ENCODE results near the gene NOLC1.

NOLC1 gene

GRCh38 chr10:102121739-102122372, 30.3 kb upstream of the NOLC1 start:
- no peak for DNase-seq (ENCODE audit: low read depth, low spot score)

GRCh38 chr10:102122450-102122849, 29.7 kb upstream of the NOLC1 start:
- no peak for DNase-seq (ENCODE audit: low read depth, low spot score)

GRCh38 chr10:102123223-102123622, 29.0 kb upstream of the NOLC1 start:
- no peak for DNase-seq (ENCODE audit: low read depth, low spot score)

- no peak for DNase-seq (ENCODE audit: low read depth, low spot score)
Observed at GRCh38 chr10:102131286-102132170, 20.7 kb upstream of the NOLC1 start.

GRCh38 chr10:102132193-102132562, 20.0 kb upstream of the NOLC1 start:
- no peak for DNase-seq (ENCODE audit: low read depth, low spot score)

GRCh38 chr10:102132563-102133372, 19.4 kb upstream of the NOLC1 start, which contains the start of gene PPRC1:
Gene PPRC1, plus strand, starts transcription at chr10:102133040. Its CDS starts 29 bp downstream, at chr10:102133069.
- DNase-seq (ENCODE audit: low read depth, low spot score), result peak; percentile 97

GRCh38 chr10:102133373-102134195, 18.6 kb upstream of the NOLC1 start:
- DNase-seq (ENCODE audit: low read depth, low spot score), result no peak

GRCh38 chr10:102134416-102134815, 17.8 kb upstream of the NOLC1 start:
- DNase-seq (ENCODE audit: low read depth, low spot score), result no peak

GRCh38 chr10:102135956-102136526, 16.1 kb upstream of the NOLC1 start:
- DNase-seq (ENCODE audit: low read depth, low spot score), result no peak

GRCh38 chr10:102139281-102140110, 12.7 kb upstream of the NOLC1 start:
- DNase-seq (ENCODE audit: low read depth, low spot score), result no peak

GRCh38 chr10:102140218-102140617, 12.0 kb upstream of the NOLC1 start:
- no peak for DNase-seq (ENCODE audit: low read depth, low spot score)

GRCh38 chr10:102140913-102141540, 11.2 kb upstream of the NOLC1 start:
- no peak for DNase-seq (ENCODE audit: low read depth, low spot score)

GRCh38 chr10:102141583-102142107, 10.5 kb upstream of the NOLC1 start:
- DNase-seq (ENCODE audit: low read depth, low spot score), result no peak

- DNase-seq (ENCODE audit: low read depth, low spot score), result no peak
Observed at GRCh38 chr10:102146971-102147428, 5.2 kb upstream of the NOLC1 start.

GRCh38 chr10:102147561-102147960, 4.6 kb upstream of the NOLC1 start:
- DNase-seq (ENCODE audit: low read depth, low spot score), result no peak

GRCh38 chr10:102148275-102148674, 3.9 kb upstream of the NOLC1 start:
- no peak for DNase-seq (ENCODE audit: low read depth, low spot score)

- no peak for DNase-seq (ENCODE audit: low read depth, low spot score)
Observed at GRCh38 chr10:102150970-102151773, 1.0 kb upstream of the NOLC1 start.

- no peak for DNase-seq (ENCODE audit: low read depth, low spot score)
Observed at GRCh38 chr10:102152545-102152890, 329 bp downstream of the NOLC1 start.
